Muscle of leg (tissue), 11 donors: ENCODE measurements around the gene FGGY. TPM values are rescaled to one million over a fixed set of nuclear protein-coding genes. Genes with fewer than 3 reads are reported as not detected.
"Not testable (repeated sequence)": the region's sequence is repeated elsewhere in the genome, so short reads cannot be mapped to it uniquely, and the experiment has no call there.

Source experiments
- DNase-seq: peaks from one replicate; pipeline ENCODE4 v3.0.0; 2013
- H3K27ac ChIP-seq: one replicate; pipeline ENCODE4 v1.5.1; 2013; ENCODE audit warnings: mild to moderate bottlenecking, low read length, control low read depth
- H3K27me3 ChIP-seq: one replicate; pipeline ENCODE4 v1.6.1; 2013; ENCODE audit warnings: low read length; ENCODE audit not compliant: control insufficient read depth, insufficient read depth
- H3K36me3 ChIP-seq: one replicate; pipeline ENCODE4 v1.6.1; 2013; ENCODE audit warnings: low read length; ENCODE audit not compliant: control insufficient read depth, insufficient read depth
- H3K4me1 ChIP-seq: one replicate; pipeline ENCODE4 v1.6.1; 2013; ENCODE audit warnings: low read length; ENCODE audit not compliant: control insufficient read depth, insufficient read depth
- H3K4me3 ChIP-seq: one replicate; pipeline ENCODE4 v1.5.1; 2013; ENCODE audit warnings: low read length, control low read depth
- H3K9me3 ChIP-seq: replicated peaks from 2 replicates; pipeline ENCODE4 v1.6.1; 2013; ENCODE audit warnings: low read depth, low read length; ENCODE audit not compliant: control insufficient read depth
- WGBS: methylation state at CpG from one replicate; pipeline ENCODE4 v1.1.5; 2013; ENCODE audit warnings: missing lambda C conversion rate; ENCODE audit not compliant: insufficient coverage; 5-methylcytosine and 5-hydroxymethylcytosine counted together
- polyA plus RNA-seq, 8 donors: library from polyadenylated mRNA; unstranded; fragments of 120-200 nt; gene quantifications; one replicate each; pipeline versions ENCODE4 v1.2.1 to v1.2.3, GENCODE V29; 2013; ENCODE audit warnings: inconsistent platforms in 1 of 8, low replicate concordance in 1 of 8; ENCODE audit not compliant: insufficient read length in 8 of 8, insufficient read depth in 1 of 8
- total RNA-seq: library from RNA; stranded (reverse); fragments of 120-200 nt; gene quantifications from one replicate; pipeline ENCODE4 v1.2.4, GENCODE V29; 2013

FGGY gene
- total and polyA plus RNA-seq, 9 donors: 8.0 to 23.7 (median 12.7) TPM

- not testable (repeated sequence) for H3K4me1 ChIP-seq, H3K4me3 ChIP-seq, H3K27ac ChIP-seq, H3K27me3 ChIP-seq, H3K36me3 ChIP-seq, H3K9me3 ChIP-seq, DNase-seq
- 96% methylated on average over 32 of the region's 43 CpGs for WGBS
Observed at GRCh38 chr1:59471991-59472570, 175.2 kb downstream of the FGGY start.

DNA sequence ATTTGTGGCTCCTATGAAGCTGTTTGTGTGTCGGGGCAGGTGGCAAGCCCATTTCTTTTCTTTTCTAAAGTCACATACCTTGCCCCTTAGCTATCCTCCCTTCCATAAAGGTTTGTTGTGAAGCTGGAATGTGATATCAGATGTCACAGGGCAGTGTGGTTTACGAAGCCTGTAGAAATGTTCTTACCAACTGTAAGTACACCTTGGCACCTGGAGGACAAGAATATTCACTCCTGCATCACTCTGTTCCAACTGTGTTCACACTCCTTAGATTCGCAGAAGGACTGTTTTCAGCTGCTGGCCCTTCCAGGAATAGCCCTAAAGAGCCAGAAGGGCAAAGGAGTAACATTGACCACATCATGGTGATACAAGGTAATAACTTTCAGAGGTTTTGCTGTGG, 176.9 kb downstream of the FGGY start:
- Histone ChIP-seq H3K4me3 (no peak overlapping the region), H3K9me3 (peaks cover 2% of the 10 kb centered on the region), H3K4me1 (peaks cover 7% of the 10 kb centered on the region), H3K36me3 (no peaks in the 10 kb centered on the region), H3K27ac (no peak overlapping the region), H3K27me3 (no peaks in the 10 kb centered on the region)
- WGBS: no CpG with 5 or more reads among the region's 3 CpGs
- no peak for DNase-seq

GRCh38 chr1:59474496-59474895, 177.6 kb downstream of the FGGY start:
- no peaks in the 10 kb centered on the region for H3K9me3 ChIP-seq
- H3K27me3 ChIP-seq: no peaks in the 10 kb centered on the region
- no peak for DNase-seq
- H3K4me1 ChIP-seq: peaks cover 7% of the 10 kb centered on the region
- 100% methylated on average over 1 of the region's 2 CpGs for WGBS
- no peak overlapping the region for H3K4me3 ChIP-seq
- no peaks in the 10 kb centered on the region for H3K36me3 ChIP-seq
- no peak overlapping the region for H3K27ac ChIP-seq

DNA sequence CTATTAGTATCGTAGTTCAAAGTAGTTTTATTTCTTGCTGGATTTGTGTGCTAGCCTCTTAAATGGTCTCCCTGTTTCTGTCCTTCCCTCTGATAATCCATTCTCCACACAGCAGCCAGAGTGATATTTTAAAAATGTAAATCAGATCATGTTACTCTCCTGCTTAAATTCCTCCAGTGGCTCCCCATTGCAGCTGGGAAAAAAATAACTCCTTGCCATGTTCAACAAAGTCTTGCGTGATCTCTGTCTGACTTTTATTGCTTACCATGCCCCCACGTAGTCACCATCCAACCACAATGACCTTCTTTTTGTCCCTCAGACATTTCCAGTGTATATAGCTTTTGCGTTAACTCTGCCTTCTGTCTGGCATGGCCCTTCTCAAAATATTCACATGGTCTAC, 178.8 kb downstream of the FGGY start:
- peaks cover 7% of the 10 kb centered on the region for H3K4me1 ChIP-seq
- DNase-seq: no peak
- WGBS: 64% methylated on average over 3 of the region's 4 CpGs
- H3K36me3 ChIP-seq: no peaks in the 10 kb centered on the region
- H3K9me3 ChIP-seq: no peaks in the 10 kb centered on the region
- no peak overlapping the region for H3K27ac ChIP-seq
- H3K27me3 ChIP-seq: no peaks in the 10 kb centered on the region
- H3K4me3 ChIP-seq: no peak overlapping the region

- Histone ChIP-seq H3K27me3 (no peaks in the 10 kb centered on the region), H3K9me3 (no peaks in the 10 kb centered on the region), H3K36me3 (no peaks in the 10 kb centered on the region), H3K27ac (no peak overlapping the region), H3K4me1 (peaks cover 9% of the 10 kb centered on the region), H3K4me3 (no peak overlapping the region)
- WGBS: 100% methylated on average over 2 of the region's 6 CpGs
- no peak for DNase-seq
Observed at GRCh38 chr1:59477286-59477685, 180.4 kb downstream of the FGGY start.

GRCh38 chr1:59477867-59478266, 181.0 kb downstream of the FGGY start:
- Histone ChIP-seq H3K36me3 (no peaks in the 10 kb centered on the region), H3K9me3 (no peaks in the 10 kb centered on the region), H3K27me3 (no peaks in the 10 kb centered on the region), H3K4me3 (no peak overlapping the region), H3K27ac (no peak overlapping the region), H3K4me1 (peaks cover 11% of the 10 kb centered on the region)
- WGBS: 86% methylated on average over 1 of the region's 4 CpGs
- DNase-seq: no peak

- Histone ChIP-seq H3K36me3 (no peaks in the 10 kb centered on the region), H3K4me1 (peaks cover 13% of the 10 kb centered on the region), H3K27ac (no peak overlapping the region), H3K4me3 (no peak overlapping the region), H3K9me3 (no peaks in the 10 kb centered on the region), H3K27me3 (no peaks in the 10 kb centered on the region)
- no CpG with 5 or more reads among the region's 2 CpGs for WGBS
- DNase-seq: no peak
Observed at GRCh38 chr1:59478822-59479221, 181.9 kb downstream of the FGGY start.

GRCh38 chr1:59480188-59480888, 183.4 kb downstream of the FGGY start:
- DNase-seq: no peak
- no peak overlapping the region for H3K4me3 ChIP-seq
- no peaks in the 10 kb centered on the region for H3K27me3 ChIP-seq
- H3K27ac ChIP-seq: no peak overlapping the region
- WGBS: 92% methylated on average over 4 of the region's 7 CpGs
- H3K9me3 ChIP-seq: no peaks in the 10 kb centered on the region
- H3K4me1 ChIP-seq: peaks cover 12% of the 10 kb centered on the region
- no peaks in the 10 kb centered on the region for H3K36me3 ChIP-seq

DNA sequence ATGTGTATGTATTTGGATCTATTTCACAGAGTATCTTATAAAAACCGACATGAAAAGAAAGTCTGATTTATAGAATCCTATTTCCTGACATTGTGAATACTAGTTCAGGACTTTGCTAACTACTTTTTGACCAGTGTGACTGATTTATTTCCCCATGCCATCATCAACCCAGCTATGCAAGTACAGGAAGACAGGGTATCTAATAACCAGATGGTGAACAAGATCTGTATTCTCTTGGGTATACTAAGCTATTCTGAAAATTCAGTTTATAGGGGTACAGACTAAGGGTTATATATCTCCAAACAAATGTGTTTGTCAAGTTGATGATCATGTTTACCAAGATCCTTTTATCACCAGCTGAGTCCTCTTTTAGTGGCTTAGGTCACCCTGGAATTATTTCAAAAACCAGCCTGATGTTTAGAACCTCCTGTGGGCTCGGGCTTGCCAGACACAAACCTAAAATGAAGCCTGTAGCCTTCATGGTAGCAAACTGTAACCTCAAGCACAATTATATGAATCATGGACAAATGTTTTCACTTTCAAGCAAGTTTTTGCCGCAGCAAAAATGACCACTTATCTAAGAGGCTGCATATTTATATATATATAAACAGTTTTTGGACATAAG, 185.1 kb downstream of the FGGY start:
- Histone ChIP-seq H3K4me3 (no peak overlapping the region), H3K4me1 (peaks cover 6% of the 10 kb centered on the region), H3K9me3 (no peaks in the 10 kb centered on the region), H3K27ac (peak overlapping the region; percentile 35), H3K36me3 (no peaks in the 10 kb centered on the region), H3K27me3 (no peaks in the 10 kb centered on the region)
- DNase-seq: no peak
- no CpG with 5 or more reads among the region's 3 CpGs for WGBS

- H3K4me3 ChIP-seq: no peak overlapping the region
- peak overlapping the region; percentile 21 for H3K27ac ChIP-seq
- peak; percentile 92 for DNase-seq
- no peaks in the 10 kb centered on the region for H3K9me3 ChIP-seq
- H3K36me3 ChIP-seq: no peaks in the 10 kb centered on the region
- WGBS: 63% methylated on average over 1 of the region's 1 CpG
- H3K4me1 ChIP-seq: peaks cover 6% of the 10 kb centered on the region
- H3K27me3 ChIP-seq: no peaks in the 10 kb centered on the region
Observed at GRCh38 chr1:59482986-59483385, 186.1 kb downstream of the FGGY start.
